Gastroesophageal sphincter (tissue), 4 donors: ENCODE data around the gene TEDC2. TPM values are rescaled to one million over a fixed set of nuclear protein-coding genes. Genes with fewer than 3 reads are reported as not detected.

Source experiments
- ATAC-seq: fragments of 150-250 bp; one replicate; pipeline ENCODE4 v1.9.1; 2016; ENCODE audit warnings: mild to moderate bottlenecking, moderate library complexity
- H3K27ac ChIP-seq, 4 donors: fragments of 200-600 bp; sonication (generic) in 3 of 4; 1 replicate in 3 of 4; 2 replicates in 1 of 4; pipeline ENCODE4 v1.5.1; 2016 to 2019
- H3K27me3 ChIP-seq: fragments of 200-600 bp; sonication (generic); one replicate; pipeline ENCODE4 v1.5.1; 2019
- H3K36me3 ChIP-seq, 2 donors: fragments of 200-600 bp; sonication (generic); one replicate each; pipeline ENCODE4 v1.5.1; 2019; ENCODE audit warnings: control low read depth in 1 of 2
- H3K4me1 ChIP-seq, 3 donors: fragments of 200-600 bp; sonication (generic); 1 replicate in 2 of 3; 2 replicates in 1 of 3; pipeline ENCODE4 v1.5.1; 2016 to 2019; ENCODE audit warnings: control low read depth in 2 of 3
- H3K4me3 ChIP-seq, 2 donors: fragments of 200-600 bp; sonication (generic); one replicate each; pipeline ENCODE4 v1.5.1; 2019; ENCODE audit warnings: mild to moderate bottlenecking in 1 of 2, moderate library complexity in 1 of 2
- H3K9me3 ChIP-seq, 3 donors: fragments of 200-600 bp; sonication (generic); one replicate each; pipeline ENCODE4 v1.5.1; 2017 to 2019; ENCODE audit warnings: control low read depth in 2 of 3
- EP300 ChIP-seq: sonication (generic); formaldehyde crosslinking; IDR thresholded peaks from one replicate; pipeline ENCODE4 v1.6.1; 2017; ENCODE audit warnings: antibody characterized with exemption, mild to moderate bottlenecking
- POLR2A ChIP-seq, 2 donors: fragments of 450-650 bp; IDR thresholded peaks; one replicate each; pipeline ENCODE4 v1.6.1; 2017; ENCODE audit warnings: antibody characterized with exemption in 2 of 2, mild to moderate bottlenecking in 2 of 2, moderate library complexity in 1 of 2
- POLR2AphosphoS5 ChIP-seq: sonication (generic); formaldehyde crosslinking; IDR thresholded peaks from one replicate; pipeline ENCODE4 v1.6.1; 2017; ENCODE audit warnings: antibody characterized with exemption
- WGBS, 2 donors: methylation state at CpG; one replicate each; pipeline ENCODE4 v1.1.5; 2018; ENCODE audit warnings: low coverage in 1 of 2; 5-methylcytosine and 5-hydroxymethylcytosine counted together
- total RNA-seq, 4 donors: library from RNA; depleted of rRNA; stranded (reverse); fragments of >200 nt; gene quantifications; one replicate each; pipeline ENCODE4 v1.1.0, GENCODE V29; 2016
- TF ChIP-seq, protein P1 (sequence below), 4 experiments: fragments of 200-600 bp in 2 of 4; fragments of 450-650 bp in 2 of 4; sonication (generic) in 1 of 4; IDR thresholded peaks; one replicate each; pipeline ENCODE4 v1.5.1; 2017 to 2019; ENCODE audit warnings: antibody characterized with exemption in 4 of 4, mild to moderate bottlenecking in 2 of 4, moderate library complexity in 2 of 4

TEDC2 gene
- total RNA-seq, 4 donors from 2014 or later: 1.0 to 2.5 TPM; not detected in 2

DNA sequence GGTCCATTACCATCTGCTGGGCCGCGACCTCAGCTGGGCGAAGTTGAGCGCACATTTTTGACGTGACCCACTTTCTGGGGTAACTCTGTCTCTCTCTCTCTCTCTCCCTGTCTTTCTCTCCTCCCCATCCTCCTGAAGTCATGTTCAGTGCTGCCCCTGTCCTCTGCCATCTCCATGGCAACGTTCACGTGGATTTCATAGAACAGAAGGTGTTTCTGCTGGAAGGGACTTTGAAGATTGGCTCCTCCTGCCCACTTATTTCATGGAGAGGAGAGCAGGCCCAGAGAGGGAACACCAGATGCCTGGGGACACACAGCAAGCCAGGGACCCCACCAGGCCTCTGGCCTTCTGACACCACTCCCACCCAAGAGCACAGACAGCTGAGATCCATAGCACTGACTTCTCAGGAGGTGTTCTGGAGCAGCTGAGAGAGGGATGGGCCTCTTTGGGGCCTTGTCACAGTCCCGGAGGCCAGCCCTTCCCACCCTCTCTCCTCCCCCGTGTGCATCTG lies 34.8 kb upstream of the TEDC2 start:
- no peak for ATAC-seq
- Histone ChIP-seq H3K36me3 (no peaks in the 10 kb centered on the region), H3K4me1 (peaks cover 0 to 14% (median 6%) of the 10 kb centered on the region in 3 donors), H3K4me3 (no peak overlapping the region), H3K27ac (no peak overlapping the region), H3K9me3 (no peaks in the 10 kb centered on the region), H3K27me3 (no peaks in the 10 kb centered on the region)
- WGBS, 2 donors: 79% methylated on average over 6 of the region's 9 CpGs; no CpG with 5 or more reads in 1 of the 2 donors
- TF ChIP-seq, protein P1, sequence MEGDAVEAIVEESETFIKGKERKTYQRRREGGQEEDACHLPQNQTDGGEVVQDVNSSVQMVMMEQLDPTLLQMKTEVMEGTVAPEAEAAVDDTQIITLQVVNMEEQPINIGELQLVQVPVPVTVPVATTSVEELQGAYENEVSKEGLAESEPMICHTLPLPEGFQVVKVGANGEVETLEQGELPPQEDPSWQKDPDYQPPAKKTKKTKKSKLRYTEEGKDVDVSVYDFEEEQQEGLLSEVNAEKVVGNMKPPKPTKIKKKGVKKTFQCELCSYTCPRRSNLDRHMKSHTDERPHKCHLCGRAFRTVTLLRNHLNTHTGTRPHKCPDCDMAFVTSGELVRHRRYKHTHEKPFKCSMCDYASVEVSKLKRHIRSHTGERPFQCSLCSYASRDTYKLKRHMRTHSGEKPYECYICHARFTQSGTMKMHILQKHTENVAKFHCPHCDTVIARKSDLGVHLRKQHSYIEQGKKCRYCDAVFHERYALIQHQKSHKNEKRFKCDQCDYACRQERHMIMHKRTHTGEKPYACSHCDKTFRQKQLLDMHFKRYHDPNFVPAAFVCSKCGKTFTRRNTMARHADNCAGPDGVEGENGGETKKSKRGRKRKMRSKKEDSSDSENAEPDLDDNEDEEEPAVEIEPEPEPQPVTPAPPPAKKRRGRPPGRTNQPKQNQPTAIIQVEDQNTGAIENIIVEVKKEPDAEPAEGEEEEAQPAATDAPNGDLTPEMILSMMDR (IDR thresholded peaks at IDR 0.05): no peak
- TF ChIP-seq POLR2AphosphoS5 (no peak), POLR2A (IDR thresholded peaks at IDR 0.05) (no peak), EP300 (no peak)

DNA sequence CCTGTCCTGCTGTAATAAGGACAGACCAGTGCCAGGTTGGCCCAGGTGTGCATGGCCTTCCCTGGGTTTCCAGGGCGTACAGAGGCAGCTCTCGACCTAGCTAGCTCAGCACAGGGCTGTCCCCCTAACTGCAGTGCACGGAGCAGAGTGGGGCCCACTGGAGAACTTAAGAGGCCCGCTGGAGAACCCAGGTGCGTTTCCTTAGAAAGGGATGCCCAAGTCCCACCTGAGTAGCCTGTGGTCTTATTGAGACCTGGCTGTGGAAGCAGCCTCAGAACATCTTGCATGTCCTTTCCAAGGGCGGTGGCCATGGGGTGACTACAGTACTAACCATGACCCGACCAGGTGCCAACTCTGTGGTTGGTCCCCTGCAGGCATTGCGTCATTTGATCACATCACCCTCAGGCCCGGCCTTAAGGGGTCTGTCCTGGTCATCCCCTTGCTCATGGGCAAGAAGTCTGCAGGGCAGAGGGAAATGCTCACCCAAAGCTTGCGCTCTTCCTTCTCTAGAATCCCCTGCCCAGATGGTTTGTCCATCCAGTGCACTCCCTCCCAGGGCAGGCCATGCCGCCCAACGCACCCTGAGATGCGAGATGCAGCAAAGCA lies 34.0 kb upstream of the TEDC2 start:
- Histone ChIP-seq H3K9me3 (no peaks in the 10 kb centered on the region), H3K4me3 (no peak overlapping the region), H3K27ac (no peak overlapping the region), H3K4me1 (peaks cover 0 to 20% (median 10%) of the 10 kb centered on the region in 3 donors), H3K27me3 (no peaks in the 10 kb centered on the region), H3K36me3 (no peaks in the 10 kb centered on the region)
- no CpG with 5 or more reads among the region's 13 CpGs for WGBS, 2 donors
- ATAC-seq: no peak
- TF ChIP-seq POLR2AphosphoS5 (no peak), EP300 (no peak), POLR2A (IDR thresholded peaks at IDR 0.05) (no peak)
- TF ChIP-seq, protein P1 (IDR thresholded peaks at IDR 0.05): no peak

DNA sequence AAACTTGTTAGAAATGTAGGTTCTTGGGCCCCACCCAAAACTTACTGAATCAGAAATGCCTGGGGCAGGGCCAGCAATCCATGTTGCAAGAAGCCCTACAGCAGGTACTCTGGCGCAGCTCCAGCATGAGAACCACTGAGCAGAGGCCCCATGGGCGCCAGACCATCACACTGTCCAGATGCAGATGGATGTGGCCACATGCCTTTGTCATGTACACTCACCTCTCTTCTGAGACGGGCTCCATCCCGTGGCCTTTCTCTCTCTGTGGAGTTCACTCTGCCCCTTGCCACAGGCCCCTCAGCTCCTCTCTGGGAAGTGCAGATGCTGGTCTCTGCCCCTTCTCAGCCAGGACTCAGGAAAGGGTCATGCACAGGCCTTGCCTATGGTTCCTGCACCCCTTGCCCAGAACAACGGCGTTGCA lies 33.0 kb upstream of the TEDC2 start:
- Histone ChIP-seq H3K27ac (no peak overlapping the region), H3K4me3 (no peak overlapping the region), H3K27me3 (no peaks in the 10 kb centered on the region), H3K9me3 (no peaks in the 10 kb centered on the region), H3K36me3 (no peaks in the 10 kb centered on the region), H3K4me1 (peaks cover 0 to 20% (median 10%) of the 10 kb centered on the region in 3 donors)
- no peak for ATAC-seq
- WGBS, 2 donors: 91 to 100% methylated on average over 2 to 3 of the region's 6 CpGs
- TF ChIP-seq POLR2A (IDR thresholded peaks at IDR 0.05) (no peak), EP300 (no peak), POLR2AphosphoS5 (no peak)
- TF ChIP-seq, protein P1 (IDR thresholded peaks at IDR 0.05): no peak

- H3K27me3 ChIP-seq: no peaks in the 10 kb centered on the region
- no peaks in the 10 kb centered on the region for H3K9me3 ChIP-seq
- no peak overlapping the region for H3K27ac ChIP-seq
- TF ChIP-seq, protein P1 (IDR thresholded peaks at IDR 0.05): no peak
- TF ChIP-seq POLR2A (IDR thresholded peaks at IDR 0.05) (no peak), EP300 (no peak), POLR2AphosphoS5 (no peak)
- no peaks in the 10 kb centered on the region for H3K36me3 ChIP-seq
- WGBS, 2 donors: 81 to 86% methylated on average over 2 of the region's 4 CpGs
- peaks cover 0 to 20% (median 10%) of the 10 kb centered on the region in 3 donors for H3K4me1 ChIP-seq
- H3K4me3 ChIP-seq: no peak overlapping the region
- ATAC-seq: no peak
Measured at GRCh38 chr16:2427526-2427925, 32.4 kb upstream of the TEDC2 start.
